Measurements from ENCODE around the gene ZNF629.

DNA sequence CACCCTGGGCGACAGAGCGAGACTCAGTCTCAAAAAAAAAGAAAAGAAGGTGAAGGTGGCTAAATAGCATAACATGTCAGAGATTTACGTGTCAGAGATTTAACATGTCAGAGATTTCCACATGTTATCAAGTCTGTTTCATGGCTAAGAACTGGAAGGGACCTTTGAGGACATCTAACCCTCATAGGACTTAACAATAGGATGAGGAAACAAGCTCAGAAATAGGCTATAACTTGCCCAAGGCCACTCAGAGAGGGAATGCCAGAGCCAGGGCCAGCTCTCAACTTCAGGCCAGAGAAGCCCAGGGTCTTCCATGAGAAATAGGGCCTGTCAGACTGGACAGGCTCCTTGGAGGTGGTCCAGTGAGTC, 26.8 kb upstream of the ZNF629 start:
- TF ChIP-seq, protein P1, sequence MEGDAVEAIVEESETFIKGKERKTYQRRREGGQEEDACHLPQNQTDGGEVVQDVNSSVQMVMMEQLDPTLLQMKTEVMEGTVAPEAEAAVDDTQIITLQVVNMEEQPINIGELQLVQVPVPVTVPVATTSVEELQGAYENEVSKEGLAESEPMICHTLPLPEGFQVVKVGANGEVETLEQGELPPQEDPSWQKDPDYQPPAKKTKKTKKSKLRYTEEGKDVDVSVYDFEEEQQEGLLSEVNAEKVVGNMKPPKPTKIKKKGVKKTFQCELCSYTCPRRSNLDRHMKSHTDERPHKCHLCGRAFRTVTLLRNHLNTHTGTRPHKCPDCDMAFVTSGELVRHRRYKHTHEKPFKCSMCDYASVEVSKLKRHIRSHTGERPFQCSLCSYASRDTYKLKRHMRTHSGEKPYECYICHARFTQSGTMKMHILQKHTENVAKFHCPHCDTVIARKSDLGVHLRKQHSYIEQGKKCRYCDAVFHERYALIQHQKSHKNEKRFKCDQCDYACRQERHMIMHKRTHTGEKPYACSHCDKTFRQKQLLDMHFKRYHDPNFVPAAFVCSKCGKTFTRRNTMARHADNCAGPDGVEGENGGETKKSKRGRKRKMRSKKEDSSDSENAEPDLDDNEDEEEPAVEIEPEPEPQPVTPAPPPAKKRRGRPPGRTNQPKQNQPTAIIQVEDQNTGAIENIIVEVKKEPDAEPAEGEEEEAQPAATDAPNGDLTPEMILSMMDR (IDR thresholded peaks at IDR 0.05; ENCODE audit: low read depth, low read length), result no peak
- no peak for TF ChIP-seq EZH2phosphoT487 (IDR thresholded peaks at IDR 0.05; ENCODE audit: low read depth)
